CD4-positive, alpha-beta T cell treated with Interleukin-1 beta for 1 hour (primary cell): ENCODE results near the gene SMIM28.
"Not testable (repeated sequence)": the region's sequence is repeated elsewhere in the genome, so short reads cannot be mapped to it uniquely, and the experiment has no call there.

Experiments used
- DNase-seq, 2 donors: peaks; one replicate each; pipeline ENCODE4 v3.0.0-alpha.2; 2020 to 2022

The SMIM28 gene

GRCh38 chr6:138410048-138410735 is 32.5 kb downstream of the SMIM28 start:
- DNase-seq: peak in 1 of 2 donors; percentile 13

- DNase-seq: no peak
Observed at GRCh38 chr6:138410972-138411880, 33.5 kb downstream of the SMIM28 start.

- DNase-seq: no peak
Observed at GRCh38 chr6:138415125-138415524, 37.4 kb downstream of the SMIM28 start.

- no peak for DNase-seq
Observed at GRCh38 chr6:138416206-138416605, 38.5 kb downstream of the SMIM28 start.

- DNase-seq: no peak
Observed at GRCh38 chr6:138417493-138418117, 39.9 kb downstream of the SMIM28 start.

GRCh38 chr6:138418118-138418742 is 40.5 kb downstream of the SMIM28 start:
- no peak for DNase-seq

- DNase-seq: no peak
Observed at GRCh38 chr6:138419766-138420165, 42.1 kb downstream of the SMIM28 start.

- no peak for DNase-seq
Observed at GRCh38 chr6:138420356-138420755, 42.7 kb downstream of the SMIM28 start.

DNA sequence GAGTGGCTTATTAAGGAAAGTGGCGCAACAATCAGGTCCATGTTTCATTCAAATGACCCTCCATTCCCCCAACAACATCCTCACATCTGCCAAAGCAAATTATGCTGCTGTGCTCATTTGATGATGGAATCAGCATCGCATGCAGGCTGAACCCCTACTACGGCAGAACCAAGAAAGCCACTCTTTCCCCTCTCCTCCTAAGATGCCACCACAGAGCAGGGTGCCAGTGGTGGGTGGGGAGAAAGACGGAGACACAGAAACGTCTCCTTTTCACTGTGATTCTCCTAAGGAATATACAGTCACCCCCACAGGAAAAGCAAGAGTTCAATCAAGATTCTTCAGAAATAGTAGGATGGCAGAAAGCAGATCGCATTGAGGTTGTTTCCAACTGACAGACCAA is 43.4 kb downstream of the SMIM28 start:
- DNase-seq: no peak

DNA sequence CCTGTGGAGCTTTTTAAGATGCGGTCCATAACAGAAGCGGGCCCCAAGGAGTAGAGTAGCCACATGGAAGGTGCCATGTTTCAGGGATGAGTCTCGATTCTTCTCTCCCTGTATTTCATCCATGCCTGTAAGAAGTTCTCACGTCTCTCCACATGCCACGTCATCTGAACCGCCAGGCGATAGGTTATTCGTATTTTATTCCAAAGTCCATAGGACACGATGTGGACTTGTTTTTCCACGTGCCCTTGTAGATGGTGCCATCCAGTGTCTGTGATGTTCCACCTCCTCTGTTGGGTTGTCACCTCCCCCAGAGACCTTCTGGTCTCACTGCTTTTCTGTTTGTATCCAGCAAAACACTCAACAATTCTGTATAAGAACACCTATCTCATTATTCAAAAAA is 43.9 kb downstream of the SMIM28 start:
- DNase-seq: no peak

- DNase-seq: no peak
Observed at GRCh38 chr6:138422861-138423260, 45.2 kb downstream of the SMIM28 start.

DNA sequence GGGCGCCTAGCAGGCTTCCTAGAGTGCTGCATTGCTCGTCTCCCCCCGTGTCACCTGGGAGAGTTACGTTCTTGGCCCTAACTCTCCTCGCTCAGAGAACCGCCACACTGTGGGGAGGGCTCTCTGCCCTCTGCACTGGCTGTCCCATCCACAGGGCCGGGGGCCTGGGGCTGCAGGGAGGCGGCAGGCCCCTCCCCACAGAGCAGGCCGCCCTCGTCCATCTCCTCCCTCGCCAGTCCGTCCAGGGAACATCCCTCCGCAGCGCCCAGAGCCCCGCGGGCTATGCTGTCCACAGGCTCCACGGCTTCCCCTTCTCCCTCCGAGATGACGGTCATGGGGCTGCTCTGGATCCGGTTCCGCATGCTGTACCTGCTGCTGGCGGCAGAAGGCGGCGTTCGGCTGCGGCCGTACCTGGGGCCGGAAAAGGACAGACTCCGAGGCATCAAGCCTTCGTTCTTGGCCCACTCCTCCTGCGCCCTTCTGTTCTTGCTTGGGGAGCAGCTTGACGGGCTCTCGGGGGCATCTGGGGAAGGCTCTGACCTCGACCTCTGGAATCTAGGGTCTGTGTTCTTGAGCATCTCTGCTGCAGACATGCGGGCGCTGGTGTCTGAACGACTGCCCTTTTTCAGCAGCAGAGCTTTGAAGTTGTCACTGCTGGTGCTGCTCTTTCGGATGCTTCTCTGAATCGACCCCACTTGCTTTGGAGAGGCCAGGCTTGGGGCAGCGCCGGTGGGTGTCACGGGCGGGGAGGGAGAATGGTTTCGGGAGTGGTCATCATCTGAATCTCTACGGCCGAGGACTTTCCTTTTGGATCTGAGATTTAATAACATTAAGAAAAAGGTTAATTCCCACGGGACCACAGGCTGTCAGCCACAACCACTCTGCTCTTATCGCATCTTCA is 46.5 kb downstream of the SMIM28 start:
- no peak for DNase-seq

DNA sequence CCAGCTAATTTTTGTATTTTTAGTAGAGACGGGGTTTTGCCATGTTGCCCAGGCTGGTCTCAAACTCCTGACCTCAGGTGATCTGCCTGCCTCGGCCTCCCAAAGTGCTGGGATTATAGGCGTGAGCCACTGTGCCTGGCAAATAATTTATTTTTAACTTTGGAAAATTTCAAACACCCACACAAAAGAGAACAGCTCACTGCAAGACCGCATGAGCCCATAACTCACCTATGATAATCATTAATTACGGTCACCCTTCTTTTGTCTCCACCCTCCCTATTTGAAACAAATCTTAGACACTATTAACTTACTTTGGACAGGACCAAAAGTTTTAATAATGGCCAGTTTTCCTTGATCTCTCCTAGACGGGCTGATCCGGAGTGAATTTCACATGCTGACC is 47.6 kb downstream of the SMIM28 start:
- DNase-seq: not testable (repeated sequence)

GRCh38 chr6:138426500-138427123 is 48.9 kb downstream of the SMIM28 start:
- no peak for DNase-seq

- DNase-seq: no peak
Observed at GRCh38 chr6:138427701-138428100, 50.0 kb downstream of the SMIM28 start.

- peak in 1 of 2 donors; percentile 60 for DNase-seq
Observed at GRCh38 chr6:138428944-138429598, 51.4 kb downstream of the SMIM28 start.

DNA sequence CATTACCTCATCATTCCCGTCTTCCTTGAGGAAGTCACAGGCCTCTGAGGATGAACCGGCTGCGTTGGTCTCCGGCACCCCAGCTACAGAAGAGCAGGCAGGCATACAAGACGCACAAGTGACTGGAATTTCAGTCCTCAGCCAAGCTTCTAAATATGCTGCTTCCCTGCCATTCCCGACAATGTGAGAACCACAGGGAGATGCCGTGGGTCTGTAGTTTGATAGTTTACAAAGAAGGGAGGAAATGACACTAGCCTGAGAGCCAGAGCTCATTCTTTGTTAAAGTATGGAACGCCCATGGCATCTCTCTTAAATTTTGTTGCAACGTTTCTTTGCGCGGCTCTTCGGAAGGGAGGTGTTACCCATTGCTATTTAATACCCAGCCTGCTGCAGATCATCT is 52.1 kb downstream of the SMIM28 start:
- DNase-seq: no peak

DNA sequence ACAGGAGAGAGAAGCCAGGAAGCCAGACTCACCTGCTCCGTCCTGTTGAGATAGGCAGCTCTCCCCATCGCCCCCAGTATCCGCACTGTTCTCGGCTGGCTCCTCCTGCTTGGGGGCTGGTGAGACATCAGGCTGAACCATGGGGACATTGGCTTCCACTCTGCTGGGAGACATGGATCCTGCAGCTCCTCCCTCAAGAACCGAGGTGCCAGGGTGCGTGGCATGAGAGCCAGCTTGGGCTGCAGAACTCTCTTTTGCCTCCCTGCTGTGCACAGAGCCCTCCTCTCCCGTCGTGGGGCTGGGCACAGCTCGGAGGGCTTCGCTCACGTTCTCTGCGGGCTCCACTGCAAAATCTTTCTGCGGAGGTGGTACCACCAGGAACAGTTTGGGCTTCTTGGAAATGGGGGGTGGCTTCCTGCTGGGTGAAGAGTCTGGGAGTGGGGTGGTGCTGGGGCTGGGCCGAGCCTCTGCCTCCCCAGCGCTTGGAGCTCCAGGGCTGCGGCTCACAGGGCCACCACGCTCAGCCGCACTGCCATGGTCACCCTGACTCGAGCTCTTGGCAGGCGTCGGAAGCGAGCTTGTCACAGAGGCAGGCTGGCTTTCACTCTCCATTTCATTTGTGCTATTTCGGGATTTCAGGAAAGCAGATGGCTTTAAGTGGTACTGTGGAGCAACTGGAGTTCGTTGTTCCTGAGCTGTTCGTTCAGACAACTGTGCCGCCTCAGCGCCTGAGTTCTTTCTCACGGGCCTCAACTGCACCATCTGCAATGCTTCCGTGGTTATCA is 52.8 kb downstream of the SMIM28 start:
- DNase-seq: no peak

GRCh38 chr6:138431256-138432062 is 53.8 kb downstream of the SMIM28 start:
- peak in 1 of 2 donors; percentile 28 for DNase-seq

DNA sequence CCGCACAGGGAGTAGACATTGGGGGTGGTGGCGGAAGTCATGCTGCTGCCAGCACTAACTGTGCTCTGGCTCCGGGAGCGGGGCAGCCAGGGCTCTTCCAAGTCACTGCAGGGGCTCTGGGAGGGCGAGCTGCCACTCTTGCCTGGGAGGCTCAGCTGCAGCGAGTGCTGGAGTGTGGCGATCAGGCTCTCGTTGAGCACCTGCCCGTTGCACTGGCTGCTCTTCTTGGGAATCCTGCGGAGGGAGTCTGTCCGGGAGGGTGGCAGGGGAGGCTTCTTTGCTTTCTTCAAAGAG is 54.3 kb downstream of the SMIM28 start:
- no peak for DNase-seq
